Measurements from ENCODE around the gene ICAM1.

Gene ICAM1

DNA sequence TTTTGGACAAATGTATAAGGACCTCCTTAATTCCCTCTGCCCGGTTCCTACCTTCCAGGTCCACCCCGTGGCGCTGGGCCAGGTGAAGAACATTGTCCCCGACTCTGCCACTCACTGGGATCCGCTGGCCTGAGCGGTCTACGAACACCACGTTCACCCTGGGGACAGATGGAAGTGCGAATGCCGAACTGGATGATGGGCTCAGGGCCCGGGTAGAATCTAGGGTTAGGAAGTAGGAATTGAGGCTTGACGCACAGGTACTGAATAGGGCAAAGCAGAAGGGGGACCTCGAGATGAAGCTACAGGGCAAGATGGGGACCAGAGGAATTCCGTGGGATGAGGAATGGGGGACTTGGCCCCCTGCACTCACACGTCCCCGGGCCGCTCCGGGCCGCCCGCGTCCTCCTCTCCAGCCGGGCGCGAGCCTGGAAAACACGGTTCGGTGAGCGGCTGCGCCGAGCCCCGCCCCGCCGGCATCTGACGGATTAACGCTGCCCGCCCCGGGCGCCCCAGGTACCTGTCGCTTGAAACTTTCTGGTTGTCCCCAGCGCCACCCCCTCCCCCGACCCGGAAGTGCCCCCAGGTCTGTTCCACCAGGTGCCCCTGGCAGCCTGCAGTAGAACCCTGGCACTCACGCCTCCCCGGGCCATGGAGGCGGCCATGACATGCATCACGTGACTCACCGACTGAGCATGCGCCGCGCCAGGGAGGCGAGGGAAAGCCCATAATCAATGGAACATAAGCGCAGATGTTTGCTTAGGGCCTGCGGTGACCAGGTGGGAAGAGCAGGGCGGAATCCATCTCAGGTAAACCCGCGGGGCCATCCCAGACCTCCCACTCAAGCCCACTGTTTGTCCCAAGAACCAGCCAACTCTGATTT is 44.7 kb downstream of the ICAM1 start, which contains the start of gene FDX2:
Gene FDX2, minus strand, starts transcription at position 681 of the 880 bp plus-strand sequence. Its CDS starts 19 bp downstream, at position 662.
- Histone ChIP-seq H3K36me3 (ENCODE audit: control insufficient read depth, insufficient read depth, low read length) (peaks cover 26% of the 10 kb centered on the region), H3K9me3 (ENCODE audit: control insufficient read depth, insufficient read depth, low read length) (no peaks in the 10 kb centered on the region), H3K4me1 (ENCODE audit: control insufficient read depth, insufficient read depth, low read length) (no peaks in the 10 kb centered on the region), H3K9ac (ENCODE audit: low read depth, low read length) (peak within 1 kb of the TSS; percentile 56), H3K27me3 (ENCODE audit: control insufficient read depth, insufficient read depth, low read length) (no peaks in the 10 kb centered on the region), H3K4me3 (ENCODE audit: low read depth, low read length) (peak within 1 kb of the TSS; percentile 98)

DNA sequence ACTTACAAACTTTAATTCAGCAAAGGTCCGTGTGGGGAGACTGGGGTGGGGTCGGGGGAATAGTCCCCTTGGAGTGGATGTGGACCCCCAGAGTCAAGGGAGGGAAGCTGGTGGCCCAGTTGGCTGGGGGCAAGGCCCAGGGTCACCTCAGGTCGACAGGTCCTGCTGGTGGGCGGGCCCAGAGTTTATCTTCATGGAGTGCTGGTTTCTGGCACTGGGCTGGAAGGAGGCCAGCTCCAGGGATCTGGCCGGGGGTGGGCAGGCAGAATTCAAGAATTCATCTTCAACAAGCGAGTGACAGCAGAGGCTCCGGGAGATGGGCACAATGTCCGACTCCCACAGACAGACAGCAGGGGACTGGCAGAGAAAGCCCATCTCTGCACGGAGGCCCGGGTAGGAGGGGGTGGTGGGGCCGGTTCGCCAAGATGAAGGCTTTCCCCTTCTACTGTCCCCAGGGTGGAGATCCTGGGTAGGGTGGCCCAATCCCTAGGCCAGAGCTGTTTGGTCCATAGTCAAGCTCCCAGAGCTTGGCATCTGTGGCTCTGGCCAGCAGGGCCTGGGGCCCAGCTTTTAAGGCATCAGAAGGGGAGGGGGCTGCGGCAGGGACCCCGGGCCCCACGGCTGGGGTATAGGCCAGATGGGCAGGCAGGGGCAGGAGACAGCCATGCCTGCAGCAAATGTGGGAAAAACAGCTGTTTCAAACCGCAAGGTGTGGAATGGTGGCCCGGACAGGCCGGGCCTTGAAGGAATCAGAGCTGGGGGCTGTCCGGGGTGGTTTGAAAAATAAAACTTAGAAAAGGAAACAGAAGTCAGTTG is 45.5 kb downstream of the ICAM1 start:
- H3K9ac ChIP-seq (ENCODE audit: low read depth, low read length) = no peak overlapping the region

DNA sequence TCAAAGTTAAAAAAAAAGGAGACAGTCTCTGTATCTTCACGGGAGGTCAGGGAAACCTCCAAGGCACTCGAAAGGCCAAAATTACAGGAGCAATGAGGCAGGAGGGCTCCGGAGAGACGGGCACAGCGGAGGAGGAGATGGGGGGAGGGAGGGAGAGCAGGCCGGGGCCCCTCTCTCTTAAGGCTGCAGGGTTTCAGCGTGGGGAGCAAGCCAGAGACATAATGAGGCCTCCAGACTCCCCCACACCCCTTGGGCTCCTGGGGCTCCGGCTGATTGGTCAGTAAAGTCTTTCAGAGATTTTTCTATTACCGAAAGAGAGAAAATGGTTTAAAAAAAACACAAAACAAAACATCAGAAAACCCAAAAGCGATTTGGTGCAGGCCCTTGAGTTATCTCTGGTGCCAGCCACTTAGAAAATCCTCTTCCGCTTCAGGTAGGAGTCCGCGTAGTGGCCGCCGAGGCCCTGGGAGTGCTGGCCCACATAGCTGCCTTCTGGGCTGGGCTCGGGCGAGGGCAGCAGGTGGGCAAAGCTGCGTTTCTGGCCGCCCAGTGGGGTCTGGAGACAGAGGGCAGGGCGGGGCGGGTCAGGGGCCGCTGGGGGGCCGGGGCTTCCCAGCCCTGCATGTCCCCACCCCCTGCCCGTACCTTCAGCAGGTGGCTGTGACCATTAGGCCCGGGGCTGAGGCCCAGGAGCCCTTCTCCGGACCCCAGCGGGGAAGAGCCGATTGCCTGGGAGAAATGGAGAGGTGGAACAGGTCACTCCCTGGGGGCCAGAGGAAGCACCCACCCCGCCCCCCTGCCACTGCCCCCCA is 46.3 kb downstream of the ICAM1 start:
- H3K4me3 ChIP-seq (ENCODE audit: low read depth, low read length) = no peak overlapping the region
- H3K9me3 ChIP-seq (ENCODE audit: control insufficient read depth, insufficient read depth, low read length) = no peaks in the 10 kb centered on the region
- no peaks in the 10 kb centered on the region for H3K27me3 ChIP-seq (ENCODE audit: control insufficient read depth, insufficient read depth, low read length)
- H3K4me1 ChIP-seq (ENCODE audit: control insufficient read depth, insufficient read depth, low read length) = no peaks in the 10 kb centered on the region
- no peak overlapping the region for H3K9ac ChIP-seq (ENCODE audit: low read depth, low read length)
- H3K36me3 ChIP-seq (ENCODE audit: control insufficient read depth, insufficient read depth, low read length) = peaks cover 41% of the 10 kb centered on the region

More for the DNA sequence above, 45.5 kb downstream of the ICAM1 start:
- H3K4me1 ChIP-seq (ENCODE audit: control insufficient read depth, insufficient read depth, low read length) = no peaks in the 10 kb centered on the region
- H3K27me3 ChIP-seq (ENCODE audit: control insufficient read depth, insufficient read depth, low read length) = no peaks in the 10 kb centered on the region
- H3K4me3 ChIP-seq (ENCODE audit: low read depth, low read length) = peak overlapping the region; percentile 98
- H3K9me3 ChIP-seq (ENCODE audit: control insufficient read depth, insufficient read depth, low read length) = no peaks in the 10 kb centered on the region
- H3K36me3 ChIP-seq (ENCODE audit: control insufficient read depth, insufficient read depth, low read length) = peaks cover 33% of the 10 kb centered on the region

DNA sequence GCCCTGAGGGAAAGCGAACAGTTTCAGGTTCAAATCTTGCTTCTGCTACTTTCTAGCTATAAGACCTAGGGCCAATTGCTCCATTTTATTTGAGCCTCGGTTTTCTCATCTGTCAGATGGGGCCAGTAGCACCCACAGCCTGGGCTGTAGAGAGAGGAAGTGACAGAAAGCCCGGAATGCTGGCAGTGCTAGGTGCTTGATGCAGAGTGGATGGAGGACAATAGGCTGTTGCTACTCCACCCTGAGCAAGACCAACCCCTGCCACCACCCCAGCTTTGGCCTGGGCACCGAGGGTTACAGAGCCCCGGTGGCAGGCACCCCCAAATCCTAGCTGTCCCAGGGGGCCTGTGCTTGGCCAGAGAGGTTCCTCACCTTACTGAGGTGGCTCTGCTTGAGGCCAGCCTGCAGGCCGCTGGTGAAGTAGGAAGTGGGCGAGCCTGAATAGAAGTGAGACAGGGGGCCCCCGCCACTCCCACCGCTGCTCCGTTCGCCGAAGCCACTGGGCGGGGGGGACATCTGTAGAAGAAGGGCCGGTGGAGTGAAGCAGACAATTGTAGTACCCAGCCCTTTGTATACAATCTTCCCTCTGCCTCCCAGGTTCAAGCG is 47.0 kb downstream of the ICAM1 start:
- H3K4me1 ChIP-seq (ENCODE audit: control insufficient read depth, insufficient read depth, low read length) = no peaks in the 10 kb centered on the region
- H3K4me3 ChIP-seq (ENCODE audit: low read depth, low read length) = no peak overlapping the region
- H3K27me3 ChIP-seq (ENCODE audit: control insufficient read depth, insufficient read depth, low read length) = no peaks in the 10 kb centered on the region
- peaks cover 48% of the 10 kb centered on the region for H3K36me3 ChIP-seq (ENCODE audit: control insufficient read depth, insufficient read depth, low read length)
- H3K9ac ChIP-seq (ENCODE audit: low read depth, low read length) = no peak overlapping the region
- no peaks in the 10 kb centered on the region for H3K9me3 ChIP-seq (ENCODE audit: control insufficient read depth, insufficient read depth, low read length)

DNA sequence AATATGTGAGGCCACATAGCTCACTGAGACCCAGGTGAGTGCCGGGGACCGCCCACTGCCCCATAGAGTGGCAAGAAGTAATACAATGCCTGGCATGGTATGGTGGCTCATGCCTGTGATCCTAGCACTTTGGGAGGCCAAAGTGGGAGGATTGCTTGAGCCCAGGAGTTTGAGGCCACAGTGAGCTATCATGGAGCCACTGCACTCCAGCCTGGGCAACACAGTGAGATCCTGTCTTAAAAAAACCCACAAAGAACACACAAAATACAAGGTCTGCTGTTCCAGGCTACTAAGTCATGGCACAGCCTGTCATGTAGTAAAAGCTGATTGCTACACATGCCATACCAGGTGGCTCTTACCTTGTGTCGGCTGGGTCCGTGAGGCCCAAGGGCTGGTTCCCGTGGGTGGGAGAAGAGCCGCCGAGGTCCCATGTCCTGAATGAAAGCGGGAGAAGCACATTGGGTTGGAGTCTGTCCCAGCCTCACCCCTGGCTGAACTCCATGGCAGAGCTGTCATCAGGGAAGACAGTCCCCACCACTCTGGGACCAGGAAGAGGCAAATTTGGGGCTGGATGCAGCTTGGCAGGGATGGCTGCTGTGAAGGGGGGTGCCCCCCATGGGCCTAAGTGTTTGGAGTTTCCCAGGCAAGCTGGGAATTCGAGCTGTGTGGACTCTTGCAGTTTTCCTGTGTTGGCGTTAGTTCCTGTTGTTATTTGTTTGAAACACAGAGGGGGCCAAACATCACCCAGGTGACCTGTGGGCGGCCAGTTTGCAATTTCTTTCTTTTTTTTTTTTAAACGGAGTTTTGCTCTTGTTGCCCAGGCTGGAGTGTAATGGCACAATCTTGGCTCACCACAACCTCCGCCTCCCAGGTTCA is 48.1 kb downstream of the ICAM1 start:
- H3K4me1 ChIP-seq (ENCODE audit: control insufficient read depth, insufficient read depth, low read length) = no peaks in the 10 kb centered on the region
- peaks cover 55% of the 10 kb centered on the region for H3K36me3 ChIP-seq (ENCODE audit: control insufficient read depth, insufficient read depth, low read length)
- no peak overlapping the region for H3K9ac ChIP-seq (ENCODE audit: low read depth, low read length)
- H3K9me3 ChIP-seq (ENCODE audit: control insufficient read depth, insufficient read depth, low read length) = no peaks in the 10 kb centered on the region
- no peak overlapping the region for H3K4me3 ChIP-seq (ENCODE audit: low read depth, low read length)
- H3K27me3 ChIP-seq (ENCODE audit: control insufficient read depth, insufficient read depth, low read length) = no peaks in the 10 kb centered on the region

DNA sequence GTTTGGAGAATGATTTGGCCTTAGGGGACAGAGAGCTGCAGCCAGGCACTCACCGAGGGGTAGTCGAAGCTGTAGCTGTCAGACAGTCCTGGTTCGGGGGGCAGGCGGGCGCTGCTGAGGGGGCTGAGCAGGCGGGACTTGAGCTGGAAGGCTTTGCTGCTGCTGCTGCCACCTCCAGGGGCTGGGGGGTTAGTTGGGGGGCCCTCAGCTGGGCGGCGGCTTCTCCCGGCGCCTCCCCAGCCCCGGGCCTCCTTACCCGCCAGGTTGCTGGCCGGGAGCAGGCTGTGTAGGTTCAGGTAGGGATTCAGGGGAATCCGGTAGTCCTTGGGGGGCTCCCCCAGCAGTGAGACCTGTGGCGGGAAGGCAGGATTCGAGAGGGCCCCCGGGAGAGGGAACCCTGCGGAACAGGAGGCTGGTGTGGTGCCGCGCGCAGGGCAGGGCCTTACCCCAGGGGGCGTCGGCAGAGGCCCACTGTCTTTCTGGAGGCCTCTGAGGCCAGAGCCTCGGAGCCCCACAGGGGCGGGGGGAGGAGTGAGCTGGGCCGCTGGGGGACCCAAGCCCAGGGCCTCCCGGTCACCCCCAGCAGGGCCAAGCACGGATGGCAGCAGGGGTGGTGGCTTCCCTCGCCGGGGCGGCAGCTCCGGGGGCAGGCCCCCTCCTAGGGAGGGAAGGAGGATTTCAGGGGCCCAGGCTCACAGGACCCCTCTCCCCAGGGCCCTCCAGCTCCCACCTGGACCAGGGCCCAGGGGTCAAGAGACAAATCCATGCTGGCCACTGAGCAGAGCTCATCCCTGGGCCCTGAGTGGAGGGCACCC is 49.9 kb downstream of the ICAM1 start:
- H3K9me3 ChIP-seq (ENCODE audit: control insufficient read depth, insufficient read depth, low read length) = no peaks in the 10 kb centered on the region
- H3K9ac ChIP-seq (ENCODE audit: low read depth, low read length) = no peak overlapping the region
- no peak overlapping the region for H3K4me3 ChIP-seq (ENCODE audit: low read depth, low read length)
- H3K27me3 ChIP-seq (ENCODE audit: control insufficient read depth, insufficient read depth, low read length) = no peaks in the 10 kb centered on the region
- no peaks in the 10 kb centered on the region for H3K4me1 ChIP-seq (ENCODE audit: control insufficient read depth, insufficient read depth, low read length)
- H3K36me3 ChIP-seq (ENCODE audit: control insufficient read depth, insufficient read depth, low read length) = peaks cover 62% of the 10 kb centered on the region

DNA sequence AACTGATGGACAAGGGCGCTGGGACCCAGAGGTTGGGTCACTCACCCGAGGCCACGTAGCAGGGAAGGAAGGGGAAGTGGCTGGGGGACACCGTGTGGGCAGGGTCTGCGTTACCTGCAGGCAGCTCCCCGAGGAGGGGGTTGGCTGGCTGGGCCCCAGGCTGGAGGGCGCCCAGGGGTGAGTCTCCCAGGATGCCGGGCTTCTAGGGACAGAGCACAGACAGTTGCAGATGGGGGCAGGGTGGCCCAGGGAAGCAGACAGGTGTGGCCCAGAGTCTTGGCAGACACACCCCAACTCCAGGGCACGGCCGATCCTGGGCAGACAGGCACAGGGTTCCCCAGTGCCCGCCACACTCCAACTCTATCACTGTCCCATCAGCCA is 50.5 kb downstream of the ICAM1 start:
- Histone ChIP-seq H3K36me3 (ENCODE audit: control insufficient read depth, insufficient read depth, low read length) (peaks cover 62% of the 10 kb centered on the region), H3K27me3 (ENCODE audit: control insufficient read depth, insufficient read depth, low read length) (no peaks in the 10 kb centered on the region), H3K4me3 (ENCODE audit: low read depth, low read length) (no peak overlapping the region), H3K9ac (ENCODE audit: low read depth, low read length) (no peak overlapping the region), H3K9me3 (ENCODE audit: control insufficient read depth, insufficient read depth, low read length) (no peaks in the 10 kb centered on the region), H3K4me1 (ENCODE audit: control insufficient read depth, insufficient read depth, low read length) (no peaks in the 10 kb centered on the region)

DNA sequence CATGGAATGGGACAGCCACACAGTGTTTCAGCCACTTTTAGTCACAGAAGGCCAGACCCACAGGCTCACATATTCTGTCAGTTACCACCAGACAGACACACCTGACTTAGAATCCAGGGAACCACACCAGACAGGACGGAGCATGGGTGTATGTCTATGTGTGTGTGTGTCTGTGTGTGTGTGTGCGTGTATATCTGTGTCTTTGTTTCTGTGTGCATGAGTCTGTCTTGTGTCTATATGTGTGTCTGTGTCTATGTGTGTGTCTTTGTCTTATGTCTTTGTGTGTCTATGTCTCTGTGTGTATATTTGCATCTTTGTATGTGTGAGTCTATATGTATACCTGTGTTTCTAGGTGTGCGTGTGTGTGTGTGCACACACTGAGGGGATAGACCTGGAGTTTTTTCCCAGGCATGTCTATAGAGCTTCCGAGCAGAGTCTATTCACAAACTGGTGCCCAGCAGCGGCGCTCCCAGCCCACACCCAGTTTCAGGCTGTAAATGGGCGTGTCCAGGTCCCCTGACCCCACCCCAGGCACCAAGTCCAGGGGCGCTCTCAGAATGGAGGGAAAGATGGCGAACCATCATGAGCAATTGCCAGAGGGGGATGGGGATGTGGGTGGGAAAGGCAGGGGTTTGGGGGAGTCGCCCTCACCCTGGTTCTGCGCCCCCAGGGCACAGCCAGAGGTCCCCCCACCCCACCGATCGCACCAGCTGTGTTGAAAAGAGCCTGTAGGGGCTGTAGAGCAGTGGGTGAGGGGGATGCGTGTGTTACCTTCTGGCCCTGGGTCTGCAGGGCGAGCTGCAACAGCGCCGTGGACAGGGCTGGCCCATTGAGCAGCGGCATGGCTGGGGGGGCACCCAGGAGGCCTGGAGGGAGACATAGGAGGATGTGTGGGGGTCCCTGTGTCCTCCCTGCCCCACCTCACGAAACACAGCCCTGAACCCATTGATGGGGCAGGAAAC is 51.2 kb downstream of the ICAM1 start:
- Histone ChIP-seq H3K9ac (ENCODE audit: low read depth, low read length) (no peak overlapping the region), H3K36me3 (ENCODE audit: control insufficient read depth, insufficient read depth, low read length) (peaks cover 56% of the 10 kb centered on the region), H3K27me3 (ENCODE audit: control insufficient read depth, insufficient read depth, low read length) (no peaks in the 10 kb centered on the region), H3K4me1 (ENCODE audit: control insufficient read depth, insufficient read depth, low read length) (no peaks in the 10 kb centered on the region), H3K9me3 (ENCODE audit: control insufficient read depth, insufficient read depth, low read length) (no peaks in the 10 kb centered on the region), H3K4me3 (ENCODE audit: low read depth, low read length) (no peak overlapping the region)

DNA sequence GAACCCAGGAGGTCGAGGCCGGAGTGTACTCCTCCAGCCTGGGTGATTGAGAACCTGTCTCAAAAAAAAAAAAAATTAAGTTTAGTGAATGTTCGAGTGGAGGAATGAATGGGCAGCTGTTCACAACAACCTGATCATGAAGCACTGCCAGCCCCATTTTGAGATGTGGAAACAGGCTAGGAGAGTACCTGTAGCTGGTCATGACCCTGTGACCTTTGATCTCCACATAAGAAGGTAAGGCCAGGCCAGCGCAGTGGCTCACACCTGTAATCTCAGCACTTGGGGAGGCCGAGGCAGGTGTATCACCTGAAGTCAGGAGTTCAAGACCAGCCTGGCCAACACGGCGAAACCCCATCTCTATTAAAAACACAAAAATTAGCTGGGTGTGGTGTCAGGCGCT is 54.8 kb downstream of the ICAM1 start:
- Histone ChIP-seq H3K27me3 (ENCODE audit: control insufficient read depth, insufficient read depth, low read length) (no peaks in the 10 kb centered on the region), H3K9ac (ENCODE audit: low read depth, low read length) (no peak overlapping the region), H3K36me3 (ENCODE audit: control insufficient read depth, insufficient read depth, low read length) (peaks cover 70% of the 10 kb centered on the region), H3K9me3 (ENCODE audit: control insufficient read depth, insufficient read depth, low read length) (no peaks in the 10 kb centered on the region), H3K4me3 (ENCODE audit: low read depth, low read length) (no peak overlapping the region), H3K4me1 (ENCODE audit: control insufficient read depth, insufficient read depth, low read length) (no peaks in the 10 kb centered on the region)
